H1 (cell line): Measurements from ENCODE around the gene DSG4. TPM values are rescaled to one million over a fixed set of nuclear protein-coding genes. Genes with fewer than 3 reads are reported as not detected.

ENCODE experiments used
- BACH1 ChIP-seq: IDR thresholded peaks from 2 replicates; pipeline ENCODE4 v1.6.1; 2012; ENCODE audit warnings: low read length, improper control_type of control experiment
- CEBPB ChIP-seq: IDR thresholded peaks from 2 replicates; pipeline ENCODE4 v1.6.1; 2012; ENCODE audit warnings: low read depth, low read length
- CHD7 ChIP-seq: fragments of 300-600 bp; sonication (generic); IDR thresholded peaks from 2 replicates; pipeline ENCODE4 v1.7.1; 2012; ENCODE audit warnings: low read length, moderate library complexity, mild to moderate bottlenecking, inconsistent platforms; ENCODE audit not compliant: insufficient replicate concordance
- EZH2 ChIP-seq: fragments of 200-600 bp; sonication (generic); IDR thresholded peaks from 2 replicates; pipeline ENCODE4 v1.7.1; 2012; ENCODE audit warnings: low read depth, mild to moderate bottlenecking, moderate library complexity, low read length, inconsistent platforms; ENCODE audit not compliant: severe bottlenecking
- KDM1A ChIP-seq: fragments of 200-600, 300-600 bp; sonication (generic); IDR thresholded peaks from 2 replicates; pipeline ENCODE4 v1.7.1; 2016; ENCODE audit warnings: mild to moderate bottlenecking, low read length, borderline replicate concordance
- KDM4A ChIP-seq: IDR thresholded peaks from one replicate; pipeline ENCODE4 v1.7.1; 2012; ENCODE audit warnings: low read depth, mild to moderate bottlenecking, moderate library complexity, low read length, inconsistent platforms; ENCODE audit not compliant: severe bottlenecking
- KDM5A ChIP-seq: fragments of 200-600 bp; IDR thresholded peaks from 2 replicates; pipeline ENCODE4 v1.7.1; 2012; ENCODE audit warnings: mild to moderate bottlenecking, low read length, inconsistent platforms, mixed read lengths
- MAFK ChIP-seq: IDR thresholded peaks from 2 replicates; pipeline ENCODE4 v1.6.1; 2012; ENCODE audit warnings: low read depth, mild to moderate bottlenecking, improper control_type of control experiment, low read length
- SIN3A ChIP-seq, 2 experiments: IDR thresholded peaks in 1 of 2; conservative IDR thresholded peaks in 1 of 2; 2 replicates each; pipeline ENCODE4 v1.6.1; 2011 to 2012; ENCODE audit warnings: low read length in 2 of 2, improper control_type of control experiment in 1 of 2, low read depth in 1 of 2, mild to moderate bottlenecking in 1 of 2
- SP4 ChIP-seq: IDR thresholded peaks from 2 replicates; pipeline ENCODE4 v1.6.1; 2012; ENCODE audit warnings: low read length, inconsistent platforms
- TCF12 ChIP-seq: IDR thresholded peaks from 2 replicates; pipeline ENCODE4 v1.6.1; 2011; ENCODE audit warnings: low read depth, mild to moderate bottlenecking, low read length
- TEAD4 ChIP-seq: IDR thresholded peaks from 2 replicates; pipeline ENCODE4 v1.6.1; 2012; ENCODE audit warnings: low read depth, low read length, inconsistent platforms, mixed read lengths
- polyA plus RNA-seq, 7 experiments: library from polyadenylated mRNA; depleted of rRNA in 3 of 7; stranded (reverse) in 5 of 7; unstranded in 2 of 7; fragments of >200 nt in 5 of 7; fragments of 200-250 nt in 2 of 7; gene quantifications; 1 replicate in 5 of 7; 2 replicates in 1 of 7; 4 replicates in 1 of 7; pipeline versions ENCODE4 v1.2.1 to v1.2.3, GENCODE V29; 2011 to 2013; ENCODE audit warnings: missing spikeins in 2 of 7, mixed read lengths in 2 of 7
- total RNA-seq: library from RNA; stranded (reverse); fragmentation: NEBNext Ultra II Directional; extraction: Animal tissue kit (Norgen Biotek cat#: 25700); gene quantifications from 2 replicates; pipeline ENCODE4 v1.2.1, GENCODE V29; 2021

DSG4 gene
- total and polyA plus RNA-seq, 2 of the 8 experiments (the other 6 are each of a cell fraction or from before 2014, with no cell fraction given) = not detected

GRCh38 chr18:31329787-31330438 is 46.7 kb upstream of the DSG4 start (continued):
- TF ChIP-seq CHD7 (no peak), MAFK (no peak), SIN3A (conservative IDR thresholded peaks at IDR 0.05 in 1 of 2, IDR thresholded peaks at IDR 0.05 in 1 of 2; ENCODE audit: low read depth in 1 of 2, low read length in 2 of 2) (no peak), KDM5A (no peak), KDM4A (no peak), BACH1 (no peak), TEAD4 (no peak), EZH2 (no peak), TCF12 (no peak), SP4 (no peak), CEBPB (no peak), KDM1A (no peak)
